Prostate gland (tissue), 2 donors: ENCODE data around the gene TCHHL1. TPM values are rescaled to one million over a fixed set of nuclear protein-coding genes. Genes with fewer than 3 reads are reported as not detected.

ENCODE experiments used
- DNase-seq: peaks from one replicate; pipeline ENCODE4 v3.0.0-alpha.2; 2019; ENCODE audit warnings: low spot score
- H3K27ac ChIP-seq, 2 donors: fragments of 200-600 bp; sonication (generic); 2 replicates each; pipeline ENCODE4 v1.5.1; 2017 to 2019
- H3K27me3 ChIP-seq: fragments of 200-600 bp; sonication (generic); replicated peaks from 2 replicates; pipeline ENCODE4 v1.5.1; 2019; ENCODE audit not compliant: insufficient read depth
- H3K36me3 ChIP-seq, 2 donors: fragments of 200-600 bp; sonication (generic); 1 replicate in 1 of 2; 2 replicates in 1 of 2; pipeline versions ENCODE4 v1.5.1 to v1.8.1; 2017 to 2019
- H3K4me1 ChIP-seq: fragments of 200-600 bp; sonication (generic); replicated peaks from 2 replicates; pipeline ENCODE4 v1.5.1; 2019
- H3K4me3 ChIP-seq, 2 donors: fragments of 200-600 bp; sonication (generic); 2 replicates each; pipeline ENCODE4 v1.5.1; 2017 to 2019
- H3K9me3 ChIP-seq: fragments of 200-600 bp; sonication (generic); 2 replicates; pipeline ENCODE4 v1.5.1; 2017
- POLR2A ChIP-seq: fragments of 450-650 bp; IDR thresholded peaks from one replicate; pipeline ENCODE4 v1.6.1; 2016; ENCODE audit warnings: antibody characterized with exemption, mild to moderate bottlenecking
- POLR2AphosphoS5 ChIP-seq: sonication (generic); formaldehyde crosslinking; IDR thresholded peaks from one replicate; pipeline ENCODE4 v1.6.1; 2017; ENCODE audit warnings: antibody characterized with exemption
- WGBS: methylation state at CpG from one replicate; pipeline ENCODE4 v1.1.5; 2018; 5-methylcytosine and 5-hydroxymethylcytosine counted together
- intact Hi-C: fragments of 100-400 bp; cut with DNase I; formaldehyde crosslinking; loops from one replicate; pipeline ENCODE4 v1.14.2; 2022
- total RNA-seq, 2 donors: library from RNA; depleted of rRNA; stranded (reverse); fragments of >200 nt; gene quantifications; one replicate each; pipeline ENCODE4 v1.1.0, GENCODE V29; 2016
- TF ChIP-seq, protein P1 (sequence below), 4 experiments: fragments of 200-600 bp in 2 of 4; fragments of 450-650 bp in 2 of 4; sonication (generic) in 2 of 4; IDR thresholded peaks; 1 replicate in 3 of 4; 2 replicates in 1 of 4; pipeline ENCODE4 v1.5.1; 2016 to 2019; ENCODE audit warnings: antibody characterized with exemption in 4 of 4, mild to moderate bottlenecking in 2 of 4, moderate library complexity in 2 of 4

Gene TCHHL1
- total RNA-seq, 2 donors from 2014 or later, result not detected

DNA sequence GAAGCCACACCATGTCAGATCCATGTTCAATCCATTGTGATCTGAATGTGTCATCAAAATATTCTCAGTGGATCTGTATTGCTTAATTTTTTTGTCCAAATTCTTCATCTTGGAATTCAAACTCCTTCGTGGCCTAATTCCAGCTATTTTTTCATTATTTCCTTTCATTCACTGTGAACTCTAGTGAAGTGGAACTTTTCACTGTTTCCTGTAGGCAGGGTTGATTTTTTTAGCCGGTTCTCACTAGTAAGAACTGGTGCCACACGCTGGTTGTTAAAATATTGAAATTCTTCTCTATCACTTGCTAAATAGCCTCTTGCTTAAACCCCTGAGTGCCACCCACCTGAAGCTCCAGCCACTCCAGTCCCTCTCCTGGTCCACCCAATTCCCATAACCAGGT lies 44.5 kb downstream of the TCHHL1 start:
- no peak overlapping the region for H3K27ac ChIP-seq
- no peak for DNase-seq

GRCh38 chr1:152043870-152044269 lies 45.0 kb downstream of the TCHHL1 start:
- Histone ChIP-seq H3K27me3 (no peaks in the 10 kb centered on the region), H3K36me3 (no peaks in the 10 kb centered on the region), H3K4me3 (no peak overlapping the region), H3K4me1 (peaks cover 12% of the 10 kb centered on the region), H3K27ac (no peak overlapping the region), H3K9me3 (no peaks in the 10 kb centered on the region)
- intact Hi-C loops, result no loop called here
- DNase-seq, result no peak
- TF ChIP-seq POLR2AphosphoS5, result no peak
- TF ChIP-seq, protein P1, sequence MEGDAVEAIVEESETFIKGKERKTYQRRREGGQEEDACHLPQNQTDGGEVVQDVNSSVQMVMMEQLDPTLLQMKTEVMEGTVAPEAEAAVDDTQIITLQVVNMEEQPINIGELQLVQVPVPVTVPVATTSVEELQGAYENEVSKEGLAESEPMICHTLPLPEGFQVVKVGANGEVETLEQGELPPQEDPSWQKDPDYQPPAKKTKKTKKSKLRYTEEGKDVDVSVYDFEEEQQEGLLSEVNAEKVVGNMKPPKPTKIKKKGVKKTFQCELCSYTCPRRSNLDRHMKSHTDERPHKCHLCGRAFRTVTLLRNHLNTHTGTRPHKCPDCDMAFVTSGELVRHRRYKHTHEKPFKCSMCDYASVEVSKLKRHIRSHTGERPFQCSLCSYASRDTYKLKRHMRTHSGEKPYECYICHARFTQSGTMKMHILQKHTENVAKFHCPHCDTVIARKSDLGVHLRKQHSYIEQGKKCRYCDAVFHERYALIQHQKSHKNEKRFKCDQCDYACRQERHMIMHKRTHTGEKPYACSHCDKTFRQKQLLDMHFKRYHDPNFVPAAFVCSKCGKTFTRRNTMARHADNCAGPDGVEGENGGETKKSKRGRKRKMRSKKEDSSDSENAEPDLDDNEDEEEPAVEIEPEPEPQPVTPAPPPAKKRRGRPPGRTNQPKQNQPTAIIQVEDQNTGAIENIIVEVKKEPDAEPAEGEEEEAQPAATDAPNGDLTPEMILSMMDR (IDR thresholded peaks at IDR 0.05), result no peak
- no peak for TF ChIP-seq POLR2A
- 42% methylated on average over 5 of the region's 5 CpGs for WGBS

More for the DNA sequence above, 44.5 kb downstream of the TCHHL1 start:
- Histone ChIP-seq H3K9me3 (no peaks in the 10 kb centered on the region), H3K27me3 (no peaks in the 10 kb centered on the region), H3K36me3 (no peaks in the 10 kb centered on the region), H3K4me1 (peaks cover 12% of the 10 kb centered on the region), H3K4me3 (no peak overlapping the region)
- intact Hi-C loops, result no loop called here
- 33% methylated on average over 3 of the region's 3 CpGs for WGBS
- TF ChIP-seq POLR2A (no peak), POLR2AphosphoS5 (no peak)
- TF ChIP-seq, protein P1 (IDR thresholded peaks at IDR 0.05), result no peak

DNA sequence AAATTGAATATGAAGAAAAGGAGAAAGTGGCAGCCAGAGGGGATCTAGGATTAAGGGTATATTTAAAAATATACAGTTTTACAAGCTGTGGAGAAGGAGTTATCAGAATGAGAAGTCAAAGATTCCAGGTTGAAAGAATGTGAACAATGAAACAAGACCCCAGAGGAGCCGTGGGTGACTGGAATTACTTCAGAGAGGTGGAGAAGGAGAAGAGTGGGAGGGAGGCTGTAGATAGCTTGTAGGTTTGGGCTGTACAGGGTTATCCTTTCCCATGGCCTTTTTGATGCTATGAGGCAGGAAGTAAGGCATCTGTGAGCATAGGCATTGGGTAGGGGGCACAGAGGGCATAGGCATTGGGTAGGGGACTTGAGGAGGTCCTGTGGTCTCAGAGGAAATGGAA lies 46.8 kb downstream of the TCHHL1 start:
- TF ChIP-seq POLR2A, result no peak
- TF ChIP-seq POLR2AphosphoS5, result no peak
- Histone ChIP-seq H3K36me3 (no peaks in the 10 kb centered on the region), H3K4me1 (peaks cover 2% of the 10 kb centered on the region), H3K9me3 (no peaks in the 10 kb centered on the region), H3K27ac (no peak overlapping the region), H3K27me3 (no peaks in the 10 kb centered on the region), H3K4me3 (no peak overlapping the region)
- DNase-seq, result no peak
- intact Hi-C loops, result no loop called here
- WGBS, result 43% methylated on average over 1 of the region's 1 CpG

DNA sequence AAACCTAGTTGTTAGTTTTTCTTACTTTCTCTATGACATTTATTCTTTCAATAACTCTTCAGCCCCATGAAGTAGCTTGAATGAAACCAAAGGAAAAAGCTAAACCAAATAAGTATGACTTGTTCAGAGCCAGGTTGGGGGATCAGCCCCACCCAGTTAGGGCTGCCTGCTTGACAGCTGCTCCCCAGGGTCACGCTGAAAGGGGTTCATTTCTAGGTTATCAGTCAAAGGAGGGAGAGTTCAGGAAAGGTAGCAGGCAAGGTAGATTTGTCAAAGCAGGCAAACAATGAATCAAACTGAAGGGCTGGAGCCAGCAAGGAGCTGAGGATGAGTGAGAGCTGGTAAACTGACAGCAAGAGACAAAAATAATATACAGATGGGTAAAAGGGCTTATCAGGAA lies 49.0 kb downstream of the TCHHL1 start:
- H3K4me1 ChIP-seq, result no peaks in the 10 kb centered on the region
- no peaks in the 10 kb centered on the region for H3K9me3 ChIP-seq
- intact Hi-C loops, result no loop called here
- no peak overlapping the region for H3K4me3 ChIP-seq
- DNase-seq, result no peak
- TF ChIP-seq, protein P1 (IDR thresholded peaks at IDR 0.05), result no peak
- no peak for TF ChIP-seq POLR2A
- TF ChIP-seq POLR2AphosphoS5, result no peak
- 81% methylated on average over 1 of the region's 1 CpG for WGBS
- no peaks in the 10 kb centered on the region for H3K27me3 ChIP-seq
- H3K27ac ChIP-seq, result no peak overlapping the region
- no peaks in the 10 kb centered on the region for H3K36me3 ChIP-seq

DNA sequence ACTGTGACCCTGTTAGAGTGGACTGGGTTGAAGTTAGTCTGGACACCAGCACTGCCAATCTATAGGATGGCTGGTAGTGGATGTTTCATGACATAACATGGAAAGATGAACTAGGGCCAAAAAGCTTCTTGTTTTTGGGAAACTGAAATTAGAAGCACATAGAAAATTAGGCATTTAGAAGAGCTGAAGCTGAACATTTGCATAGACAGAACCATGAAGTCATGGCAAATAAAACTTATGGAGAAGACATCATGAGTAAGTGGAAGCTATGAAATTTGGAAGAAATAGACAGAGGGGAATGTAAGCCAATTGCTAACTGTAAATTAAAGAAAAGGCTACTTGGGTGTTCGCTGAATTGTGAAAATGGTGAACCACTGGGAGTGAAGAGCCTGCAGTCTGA lies 49.4 kb downstream of the TCHHL1 start:
- DNase-seq, result no peak
- Histone ChIP-seq H3K4me1 (no peaks in the 10 kb centered on the region), H3K9me3 (no peaks in the 10 kb centered on the region), H3K4me3 (no peak overlapping the region), H3K36me3 (no peaks in the 10 kb centered on the region), H3K27me3 (no peaks in the 10 kb centered on the region), H3K27ac (no peak overlapping the region)
- WGBS, result 93% methylated on average over 1 of the region's 1 CpG
- no peak for TF ChIP-seq POLR2AphosphoS5
- TF ChIP-seq, protein P1 (IDR thresholded peaks at IDR 0.05), result no peak
- no peak for TF ChIP-seq POLR2A
- intact Hi-C loops, result no loop called here
